ENCODE results near the gene CHRM1.

Gene CHRM1

DNA sequence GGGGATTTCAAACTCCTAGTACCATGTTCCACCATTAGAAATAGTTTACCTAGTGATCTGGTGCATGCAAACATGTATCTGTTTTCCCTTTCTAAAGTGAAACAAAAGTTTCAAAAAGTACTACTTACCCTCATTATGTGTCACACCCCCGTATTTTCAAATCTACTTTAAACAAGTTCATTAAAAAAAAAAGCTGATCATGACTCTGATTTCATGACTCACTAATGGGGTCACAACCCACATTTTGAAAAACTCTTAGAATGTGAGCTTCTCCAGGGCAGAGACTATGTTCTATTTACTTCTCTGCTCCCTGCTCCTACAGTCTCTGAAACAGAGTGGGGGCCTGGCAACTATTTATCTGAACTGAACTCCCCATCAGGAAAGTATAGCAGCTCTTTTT lies 18.2 kb downstream of the CHRM1 start:
- no peak for DNase-seq

- DNase-seq = no peak
Observed at GRCh38 chr11:62898027-62898426, 23.1 kb downstream of the CHRM1 start.

GRCh38 chr11:62897311-62897710 lies 23.9 kb downstream of the CHRM1 start:
- DNase-seq = no peak

GRCh38 chr11:62896049-62896448 lies 25.1 kb downstream of the CHRM1 start:
- no peak for DNase-seq

GRCh38 chr11:62895501-62895900 lies 25.7 kb downstream of the CHRM1 start:
- no peak for DNase-seq

- DNase-seq = no peak
Observed at GRCh38 chr11:62892077-62892922, 28.9 kb downstream of the CHRM1 start.

GRCh38 chr11:62889484-62890437 lies 31.4 kb downstream of the CHRM1 start:
- DNase-seq = no peak

DNA sequence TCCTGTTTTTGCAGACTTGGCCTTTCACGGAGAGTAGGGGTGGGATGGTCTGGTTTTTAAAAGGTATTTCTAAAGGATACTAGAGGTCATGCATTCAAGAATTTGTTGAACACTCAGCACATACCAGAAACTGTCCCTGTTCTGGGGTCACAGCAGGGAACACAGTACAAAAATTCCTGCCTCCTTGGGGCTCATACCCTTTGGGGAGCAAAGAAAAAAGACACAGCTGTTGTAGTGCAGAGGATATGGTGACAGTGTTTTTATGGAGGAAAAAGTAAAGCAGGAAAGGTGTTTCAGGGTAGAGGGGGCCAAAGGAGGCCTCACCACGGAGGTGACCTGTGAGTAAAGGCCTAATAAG lies 32.1 kb downstream of the CHRM1 start:
- DNase-seq = no peak

DNA sequence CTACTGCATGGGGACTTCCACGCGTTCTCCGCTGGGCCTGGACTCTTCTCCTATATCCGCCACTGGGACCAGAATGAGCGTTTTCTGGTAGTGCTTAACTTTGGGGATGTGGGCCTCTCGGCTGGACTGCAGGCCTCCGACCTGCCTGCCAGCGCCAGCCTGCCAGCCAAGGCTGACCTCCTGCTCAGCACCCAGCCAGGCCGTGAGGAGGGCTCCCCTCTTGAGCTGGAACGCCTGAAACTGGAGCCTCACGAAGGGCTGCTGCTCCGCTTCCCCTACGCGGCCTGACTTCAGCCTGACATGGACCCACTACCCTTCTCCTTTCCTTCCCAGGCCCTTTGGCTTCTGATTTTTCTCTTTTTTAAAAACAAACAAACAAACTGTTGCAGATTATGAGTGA lies 32.8 kb downstream of the CHRM1 start:
- no peak for DNase-seq

DNA sequence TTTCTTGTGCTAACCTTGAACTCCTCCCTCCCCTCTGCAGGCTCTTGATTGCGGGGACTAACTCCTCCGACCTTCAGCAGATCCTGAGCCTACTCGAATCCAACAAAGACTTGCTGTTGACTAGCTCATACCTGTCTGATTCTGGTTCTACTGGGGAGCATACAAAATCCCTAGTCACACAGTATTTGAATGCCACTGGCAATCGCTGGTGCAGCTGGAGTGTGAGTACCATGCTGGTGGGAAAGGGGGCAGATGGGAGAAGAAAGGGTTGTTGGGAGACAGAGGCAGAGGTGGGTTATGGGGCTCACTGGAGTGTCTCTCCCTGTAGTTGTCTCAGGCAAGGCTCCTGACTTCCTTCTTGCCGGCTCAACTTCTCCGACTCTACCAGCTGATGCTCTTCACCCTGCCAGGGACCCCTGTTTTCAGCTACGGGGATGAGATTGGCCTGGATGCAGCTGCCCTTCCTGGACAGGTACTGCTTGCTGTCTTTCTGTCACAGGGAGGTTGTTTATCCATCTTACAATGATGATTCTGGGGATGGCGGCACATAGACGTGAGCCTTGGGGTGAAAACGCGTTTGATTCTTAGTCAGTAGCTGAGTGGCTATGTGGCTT lies 35.9 kb downstream of the CHRM1 start:
- no peak for DNase-seq

DNA sequence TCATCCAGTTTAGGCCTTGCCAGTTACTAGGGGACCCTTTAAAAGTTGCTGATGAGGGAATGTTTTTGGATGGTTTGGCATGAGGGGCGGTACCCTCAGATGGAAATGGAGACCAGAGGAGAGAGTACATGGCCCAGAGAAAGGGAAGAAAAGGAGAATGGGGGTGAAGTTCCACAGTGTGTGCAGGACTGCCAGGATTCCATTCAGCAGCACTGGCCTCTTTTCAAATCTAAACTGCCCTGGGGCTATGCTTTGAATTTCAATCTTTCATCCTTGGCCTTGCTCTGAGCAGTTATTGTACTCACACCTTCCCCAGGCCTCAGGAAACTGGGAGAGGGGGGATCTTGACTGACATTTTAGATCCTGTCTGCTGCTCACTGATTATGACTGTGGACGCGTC lies 37.5 kb downstream of the CHRM1 start:
- DNase-seq = no peak

DNA sequence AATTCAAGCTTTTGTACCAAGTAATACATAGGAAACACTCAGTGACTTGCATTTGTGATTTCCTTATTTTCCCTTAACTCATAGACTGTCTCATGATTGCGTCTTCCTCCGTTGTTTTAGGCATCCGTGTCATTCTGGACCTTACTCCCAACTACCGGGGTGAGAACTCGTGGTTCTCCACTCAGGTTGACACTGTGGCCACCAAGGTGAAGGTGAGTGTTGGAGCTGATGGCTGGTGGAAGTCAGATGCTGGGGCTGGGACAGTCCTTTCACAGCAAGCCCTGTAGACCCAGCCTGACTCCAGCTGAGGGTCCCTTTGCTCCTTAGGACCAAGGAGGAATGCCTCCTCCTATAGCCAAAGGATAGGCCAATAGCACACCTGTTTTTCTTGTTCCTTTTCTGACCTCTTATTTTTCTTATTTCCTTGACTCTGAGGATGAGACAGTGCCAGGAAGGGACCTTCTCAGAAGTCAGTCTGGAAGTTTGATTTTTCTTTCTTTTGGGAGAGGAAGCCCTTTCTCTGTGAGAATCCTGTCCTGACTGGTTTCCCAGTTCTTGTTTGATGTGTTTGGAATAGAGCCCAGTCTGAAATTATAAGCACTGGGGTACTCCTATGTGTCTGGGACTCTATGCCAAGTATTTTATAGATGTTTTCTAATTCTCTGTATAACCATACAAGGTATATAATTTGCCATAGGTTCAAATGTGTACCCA lies 38.2 kb downstream of the CHRM1 start:
- DNase-seq = no peak

DNA sequence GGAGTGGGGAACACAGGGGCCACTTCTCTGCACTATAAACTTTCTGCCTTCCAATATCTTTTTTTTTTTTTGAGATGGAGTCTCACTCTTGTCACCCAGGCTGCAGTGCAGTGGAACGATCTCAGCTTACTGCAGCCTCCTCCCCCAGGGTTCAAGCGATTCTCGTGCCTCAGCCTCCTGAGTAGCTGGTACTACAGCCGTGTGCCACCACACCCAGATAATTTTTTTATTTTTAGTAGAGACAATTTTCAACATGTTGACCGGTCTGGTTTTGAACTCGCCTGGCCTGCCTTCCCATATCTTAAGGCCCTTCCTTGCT lies 38.8 kb downstream of the CHRM1 start:
- no peak for DNase-seq

- DNase-seq = peak; percentile 93
Observed at GRCh38 chr11:62881579-62882430, 39.4 kb downstream of the CHRM1 start.

DNA sequence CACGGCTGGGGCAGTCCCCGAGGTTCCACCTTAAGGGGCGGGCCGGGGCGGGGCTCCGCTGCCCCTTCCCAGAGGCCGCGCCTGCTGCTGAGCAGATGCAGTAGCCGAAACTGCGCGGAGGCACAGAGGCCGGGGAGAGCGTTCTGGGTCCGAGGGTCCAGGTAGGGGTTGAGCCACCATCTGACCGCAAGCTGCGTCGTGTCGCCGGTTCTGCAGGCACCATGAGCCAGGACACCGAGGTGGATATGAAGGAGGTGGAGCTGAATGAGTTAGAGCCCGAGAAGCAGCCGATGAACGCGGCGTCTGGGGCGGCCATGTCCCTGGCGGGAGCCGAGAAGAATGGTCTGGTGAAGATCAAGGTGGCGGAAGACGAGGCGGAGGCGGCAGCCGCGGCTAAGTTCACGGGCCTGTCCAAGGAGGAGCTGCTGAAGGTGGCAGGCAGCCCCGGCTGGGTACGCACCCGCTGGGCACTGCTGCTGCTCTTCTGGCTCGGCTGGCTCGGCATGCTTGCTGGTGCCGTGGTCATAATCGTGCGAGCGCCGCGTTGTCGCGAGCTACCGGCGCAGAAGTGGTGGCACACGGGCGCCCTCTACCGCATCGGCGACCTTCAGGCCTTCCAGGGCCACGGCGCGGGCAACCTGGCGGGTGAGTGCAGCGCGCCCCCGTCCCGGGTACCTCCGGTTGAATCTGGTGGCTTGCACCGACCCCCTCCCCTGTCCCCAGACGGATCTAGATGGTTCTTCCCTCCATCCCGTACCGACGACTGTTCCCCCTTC lies 40.2 kb downstream of the CHRM1 start, which contains the start of gene SLC3A2:
SLC3A2 (plus strand) TSS at position 94 of the 776 bp plus-strand sequence; CDS start at position 222, 128 bp downstream.
- peak; percentile 85 for DNase-seq

- no peak for DNase-seq
Observed at GRCh38 chr11:62880231-62880802, 40.8 kb downstream of the CHRM1 start.

GRCh38 chr11:62879235-62879978 lies 41.8 kb downstream of the CHRM1 start:
- no peak for DNase-seq

- no peak for DNase-seq
Observed at GRCh38 chr11:62876712-62877111, 44.5 kb downstream of the CHRM1 start.

GRCh38 chr11:62875698-62876478 lies 45.3 kb downstream of the CHRM1 start:
- no peak for DNase-seq

Measured in stimulated activated CD4-positive, alpha-beta T cell treated with anti-CD3 and anti-CD28 coated beads, Interleukin-4, amount 100 ng/mL, for 1 hour (primary cell).